AG04450 (cell line): Measurements from ENCODE around the gene MPZL2. TPM values are rescaled to one million over a fixed set of nuclear protein-coding genes. Genes with fewer than 3 reads are reported as not detected.

Experiments
- CTCF ChIA-PET: fragments of 300-600, 350-600 bp; formaldehyde crosslinking; extraction: SDS; loops from one replicate; lab custom pipeline; 2022; ENCODE audit warnings: antibody characterized with exemption, inconsistent platforms; lab: Charles Lee
- POLR2A ChIA-PET: fragments of 350-600 bp; formaldehyde crosslinking; extraction: SDS; loops from one replicate; lab custom pipeline; 2021; ENCODE audit warnings: antibody characterized with exemption, inconsistent platforms; lab: Yijun Ruan, JAX
- DNase-seq: peaks from one replicate; pipeline ENCODE4 v3.0.0-alpha.2; 2011; ENCODE audit warnings: low read depth, low spot score
- H3K27ac ChIP-seq: one replicate; pipeline ENCODE4 v1.5.1; 2012; ENCODE audit warnings: low read depth, low read length, control low read depth
- H3K27me3 ChIP-seq: one replicate; pipeline ENCODE4 v1.6.0; 2012; ENCODE audit warnings: low read length; ENCODE audit not compliant: control insufficient read depth, insufficient read depth
- H3K4me3 ChIP-seq: 2 replicates; pipeline ENCODE4 v1.5.1; 2011; ENCODE audit warnings: mild to moderate bottlenecking, low read depth, low read length, control low read depth
- H3K9me3 ChIP-seq: 2 replicates; pipeline ENCODE4 v1.5.1; 2012; ENCODE audit warnings: low read length; ENCODE audit not compliant: control insufficient read depth, insufficient read depth
- CTCF ChIP-seq: IDR thresholded peaks from 2 replicates; pipeline ENCODE4 v1.5.1; 2011; ENCODE audit warnings: low read depth, low read length, control low read depth, inconsistent platforms
- polyA plus RNA-seq: library from polyadenylated mRNA; depleted of rRNA; stranded (reverse); fragments of >200 nt; gene quantifications from 2 replicates; pipeline ENCODE4 v1.2.3, GENCODE V29; 2011

The MPZL2 gene
- polyA plus RNA-seq, 1 experiment = not detected

- CTCF ChIA-PET = no interaction called here
These were observed 19.9 kb downstream of the MPZL2 start for GRCh38 chr11:118243993-118244762.

GRCh38 chr11:118243161-118243560 is 20.9 kb downstream of the MPZL2 start:
- Histone ChIP-seq H3K9me3 (no peaks in the 10 kb centered on the region), H3K27me3 (peaks cover 4% of the 10 kb centered on the region), H3K27ac (no peak overlapping the region), H3K4me3 (no peak overlapping the region)
- CTCF ChIA-PET = no interaction called here
- POLR2A ChIA-PET = no interaction called here
- no peak for TF ChIP-seq CTCF
- no peak for DNase-seq

More at GRCh38 chr11:118243993-118244762, 19.9 kb downstream of the MPZL2 start:
- Histone ChIP-seq H3K9me3 (no peaks in the 10 kb centered on the region), H3K27me3 (peaks cover 4% of the 10 kb centered on the region), H3K27ac (no peak overlapping the region), H3K4me3 (no peak overlapping the region)
- no peak for TF ChIP-seq CTCF
- POLR2A ChIA-PET = no interaction called here
- no peak for DNase-seq

GRCh38 chr11:118241764-118242098 is 22.4 kb downstream of the MPZL2 start:
- DNase-seq = no peak
- Histone ChIP-seq H3K4me3 (no peak overlapping the region), H3K27ac (no peak overlapping the region), H3K9me3 (no peaks in the 10 kb centered on the region), H3K27me3 (peaks cover 4% of the 10 kb centered on the region)
- TF ChIP-seq CTCF = no peak
- CTCF ChIA-PET = no interaction called here
- POLR2A ChIA-PET = no interaction called here

GRCh38 chr11:118240999-118241763 is 22.9 kb downstream of the MPZL2 start:
- no peak overlapping the region for H3K27ac ChIP-seq
- H3K9me3 ChIP-seq = no peaks in the 10 kb centered on the region
- POLR2A ChIA-PET = no interaction called here
- no peak for DNase-seq
- CTCF ChIA-PET = no interaction called here
- no peak overlapping the region for H3K4me3 ChIP-seq
- no peak for TF ChIP-seq CTCF
- H3K27me3 ChIP-seq = peaks cover 4% of the 10 kb centered on the region
